Breast epithelium (tissue), 3 donors: ENCODE data around the gene CHMP5.

Experiments used
- CTCF ChIP-seq, 3 donors: fragments of 450-650 bp; IDR thresholded peaks; one replicate each; pipeline ENCODE4 v1.5.1; 2016 to 2017; ENCODE audit warnings: antibody characterized with exemption in 3 of 3, mild to moderate bottlenecking in 3 of 3, moderate library complexity in 3 of 3
- POLR2A ChIP-seq: fragments of 450-650 bp; IDR thresholded peaks from one replicate; pipeline ENCODE4 v1.6.1; 2016; ENCODE audit warnings: antibody characterized with exemption, mild to moderate bottlenecking, moderate library complexity
- POLR2AphosphoS5 ChIP-seq, 3 donors: sonication (generic); formaldehyde crosslinking; IDR thresholded peaks; one replicate each; pipeline ENCODE4 v1.6.1; 2017; ENCODE audit warnings: antibody characterized with exemption in 3 of 3

- TF ChIP-seq CTCF (IDR thresholded peaks at IDR 0.05) (peak; percentile 80 to 89 (median 86)), POLR2A (no peak), POLR2AphosphoS5 (IDR thresholded peaks at IDR 0.05) (peak in 2 of 3 donors; percentile 15 to 48)
Observed at GRCh38 chr9:33225319-33226147, 39.3 kb upstream of the CHMP5 start.
